GM12872 (cell line): ENCODE measurements around the gene TDRD1.

Experiments
- CTCF ChIP-seq: IDR thresholded peaks from 3 replicates; pipeline ENCODE4 v1.5.1; 2011; ENCODE audit warnings: low read depth, mild to moderate bottlenecking, low read length, moderate library complexity; ENCODE audit not compliant: insufficient read depth

The TDRD1 gene

GRCh38 chr10:114271075-114271778 lies 92.1 kb downstream of the TDRD1 start:
- TF ChIP-seq CTCF: no peak

GRCh38 chr10:114271779-114272167 lies 92.6 kb downstream of the TDRD1 start:
- TF ChIP-seq CTCF: no peak

GRCh38 chr10:114272696-114273095 lies 93.5 kb downstream of the TDRD1 start:
- no peak for TF ChIP-seq CTCF

- TF ChIP-seq CTCF: no peak
Observed at GRCh38 chr10:114273910-114274309, 94.8 kb downstream of the TDRD1 start.

GRCh38 chr10:114274616-114275453 lies 95.7 kb downstream of the TDRD1 start:
- no peak for TF ChIP-seq CTCF

GRCh38 chr10:114276066-114276465 lies 96.9 kb downstream of the TDRD1 start:
- no peak for TF ChIP-seq CTCF

GRCh38 chr10:114276671-114277070 lies 97.5 kb downstream of the TDRD1 start:
- no peak for TF ChIP-seq CTCF
